Stimulated activated naive CD4-positive, alpha-beta T cell treated with Interleukin-2 at 50 U/mL for 16 hours (primary cell): ENCODE results near the gene QPRT.
A peak's percentile ranks its signal among the peaks of the same experiment; 100 is the strongest.
"Not testable (repeated sequence)": the region's sequence is repeated elsewhere in the genome, so short reads cannot be mapped to it uniquely, and the experiment has no call there.

Source experiments
- DNase-seq: peaks from one replicate; lab custom pipeline; 2025; lab: John Stamatoyannopoulos, UW

Gene QPRT

GRCh38 chr16:29720703-29721102 is 41.7 kb downstream of the QPRT start:
- DNase-seq = no peak

- DNase-seq = peak; percentile 4
Measured at GRCh38 chr16:29721167-29721879, 42.3 kb downstream of the QPRT start.

GRCh38 chr16:29726845-29727377 is 47.9 kb downstream of the QPRT start:
- DNase-seq = no peak

- no peak for DNase-seq
Measured at GRCh38 chr16:29727452-29727851, 48.5 kb downstream of the QPRT start.

GRCh38 chr16:29729116-29729521 is 50.1 kb downstream of the QPRT start:
- DNase-seq = no peak

- no peak for DNase-seq
Measured at GRCh38 chr16:29730649-29731048, 51.7 kb downstream of the QPRT start.

GRCh38 chr16:29731768-29732601 is 53.0 kb downstream of the QPRT start:
- peak; percentile 80 for DNase-seq

GRCh38 chr16:29734786-29735185 is 55.8 kb downstream of the QPRT start:
- no peak for DNase-seq

GRCh38 chr16:29736112-29736511 is 57.1 kb downstream of the QPRT start:
- DNase-seq = no peak

- DNase-seq = no peak
Measured at GRCh38 chr16:29736764-29737163, 57.8 kb downstream of the QPRT start.

- DNase-seq = no peak
Measured at GRCh38 chr16:29737713-29738112, 58.7 kb downstream of the QPRT start.

GRCh38 chr16:29738514-29738913 is 59.5 kb downstream of the QPRT start:
- DNase-seq = peak; percentile 29

- not testable (repeated sequence) for DNase-seq
Measured at GRCh38 chr16:29739927-29740629, 61.1 kb downstream of the QPRT start.

GRCh38 chr16:29740630-29741015 is 61.6 kb downstream of the QPRT start:
- not testable (repeated sequence) for DNase-seq

- no peak for DNase-seq
Measured at GRCh38 chr16:29742683-29743275, 63.8 kb downstream of the QPRT start.

- DNase-seq = no peak
Measured at GRCh38 chr16:29743475-29743826, 64.5 kb downstream of the QPRT start.

GRCh38 chr16:29743827-29744531 is 65.0 kb downstream of the QPRT start:
- DNase-seq = peak; percentile 23

- no peak for DNase-seq
Measured at GRCh38 chr16:29744541-29745101, 65.6 kb downstream of the QPRT start.

GRCh38 chr16:29745121-29745852 is 66.3 kb downstream of the QPRT start:
- peak; percentile 66 for DNase-seq

- DNase-seq = peak; percentile 86
Measured at GRCh38 chr16:29745853-29746345, 66.9 kb downstream of the QPRT start, which contains the start of gene C16orf54. Gene C16orf54, minus strand, starts transcription at chr16:29745990. Its CDS starts 1,039 bp downstream, at chr16:29744951.
